Measurements from ENCODE around the gene GATA1.

GATA1 gene

DNA sequence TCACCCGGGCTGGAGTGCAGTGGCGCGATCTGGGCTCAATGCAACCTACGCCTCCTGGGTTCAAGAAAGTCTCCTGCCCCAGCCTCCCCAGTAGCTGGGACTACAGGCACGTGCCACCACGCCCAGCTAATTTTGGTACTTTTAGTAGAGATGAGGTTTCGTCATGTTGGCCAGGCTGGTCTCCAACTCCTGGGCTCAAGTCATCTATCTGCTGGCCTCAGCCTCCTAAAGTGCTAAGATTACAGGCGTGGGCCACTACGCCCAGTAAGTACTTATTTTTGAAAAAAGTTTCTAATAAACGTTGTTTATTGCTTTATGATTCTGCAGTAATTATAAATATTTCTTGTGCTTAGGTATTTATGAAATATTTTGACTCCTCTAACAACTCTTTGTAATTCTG, 53.3 kb downstream of the GATA1 start:
- no peak for TF ChIP-seq CTCF (IDR thresholded peaks at IDR 0.05; ENCODE audit: low read length, missing control alignments)
- no peak for DNase-seq (ENCODE audit: low read depth)
- no peak overlapping the region for H3K4me3 ChIP-seq (replicated peaks; ENCODE audit: low read depth, low read length)

Data from fibroblast of pulmonary artery (primary cell).